Trophoblast cell (in vitro differentiated cells and primary cell): ENCODE data around the gene RSAD1.
A peak's percentile ranks its signal among the peaks of the same experiment; 100 is the strongest.

ENCODE experiments used
- DNase-seq, 2 donors: peaks; one replicate each; pipeline ENCODE4 v3.0.0-alpha.2; 2016
- H2AFZ ChIP-seq: 2 replicates; pipeline ENCODE4 v1.6.1; 2013; ENCODE audit warnings: low read length, moderate library complexity, mild to moderate bottlenecking; ENCODE audit not compliant: insufficient read depth, poor library complexity
- H2AK5ac ChIP-seq: 2 replicates; pipeline ENCODE4 v1.6.1; 2013; ENCODE audit warnings: mild to moderate bottlenecking, low read length
- H2BK120ac ChIP-seq: 2 replicates; pipeline ENCODE4 v1.6.1; 2013; ENCODE audit warnings: low read length, mild to moderate bottlenecking, moderate library complexity; ENCODE audit not compliant: insufficient read depth, poor library complexity
- H2BK12ac ChIP-seq: 2 replicates; pipeline ENCODE4 v1.6.1; 2013; ENCODE audit warnings: mild to moderate bottlenecking, low read length, moderate library complexity
- H2BK5ac ChIP-seq: 2 replicates; pipeline ENCODE4 v1.6.1; 2013; ENCODE audit warnings: low read length, low read depth, moderate library complexity, mild to moderate bottlenecking; ENCODE audit not compliant: poor library complexity
- H3K14ac ChIP-seq: 2 replicates; pipeline ENCODE4 v1.6.1; 2013; ENCODE audit warnings: mild to moderate bottlenecking, low read length
- H3K18ac ChIP-seq: 2 replicates; pipeline ENCODE4 v1.6.1; 2013; ENCODE audit warnings: mild to moderate bottlenecking, low read length
- H3K23ac ChIP-seq: 2 replicates; pipeline ENCODE4 v1.6.1; 2013; ENCODE audit warnings: low read length
- H3K27ac ChIP-seq: 2 replicates; pipeline ENCODE4 v1.5.1; 2013; ENCODE audit warnings: low read depth, mild to moderate bottlenecking, inconsistent platforms, low read length, moderate library complexity
- H3K27me3 ChIP-seq: 2 replicates; pipeline ENCODE4 v1.6.1; 2013; ENCODE audit warnings: inconsistent platforms, mild to moderate bottlenecking, low read length, moderate library complexity; ENCODE audit not compliant: insufficient read depth
- H3K36me3 ChIP-seq, 2 experiments: 1 replicate in 1 of 2; 2 replicates in 1 of 2; pipeline ENCODE4 v1.6.1; 2013; ENCODE audit warnings: low read length in 2 of 2, mild to moderate bottlenecking in 2 of 2, moderate library complexity in 1 of 2; ENCODE audit not compliant: insufficient read depth in 2 of 2, control insufficient read depth in 1 of 2
- H3K4ac ChIP-seq: 2 replicates; pipeline ENCODE4 v1.6.1; 2013; ENCODE audit warnings: low read depth, mild to moderate bottlenecking, low read length, moderate library complexity
- H3K4me1 ChIP-seq, 2 experiments: 1 replicate in 1 of 2; 2 replicates in 1 of 2; pipeline ENCODE4 v1.6.1; 2013; ENCODE audit warnings: low read length in 2 of 2, mild to moderate bottlenecking in 2 of 2, moderate library complexity in 1 of 2; ENCODE audit not compliant: insufficient read depth in 2 of 2, control insufficient read depth in 1 of 2
- H3K4me2 ChIP-seq: 2 replicates; pipeline ENCODE4 v1.6.1; 2013; ENCODE audit warnings: inconsistent platforms, mild to moderate bottlenecking, low read length, moderate library complexity
- H3K4me3 ChIP-seq: 2 replicates; pipeline ENCODE4 v1.5.1; 2013; ENCODE audit warnings: mild to moderate bottlenecking, low read depth, low read length, inconsistent platforms
- H3K79me1 ChIP-seq: one replicate; pipeline ENCODE4 v1.6.1; 2013; ENCODE audit warnings: low read length
- H3K79me2 ChIP-seq: 2 replicates; pipeline ENCODE4 v1.6.1; 2013; ENCODE audit warnings: low read length, mild to moderate bottlenecking; ENCODE audit not compliant: control insufficient read depth, insufficient read depth, poor library complexity
- H3K9ac ChIP-seq: 2 replicates; pipeline ENCODE4 v1.6.1; 2013; ENCODE audit warnings: mild to moderate bottlenecking, low read length
- H3K9me3 ChIP-seq: 2 replicates; pipeline ENCODE4 v1.6.1; 2013; ENCODE audit warnings: low read depth, mild to moderate bottlenecking, control low read depth, inconsistent platforms, low read length; ENCODE audit not compliant: insufficient read depth
- H4K12ac ChIP-seq: 2 replicates; pipeline ENCODE4 v1.6.1; 2013; ENCODE audit warnings: low read depth, mild to moderate bottlenecking, low read length, moderate library complexity
- H4K8ac ChIP-seq: 2 replicates; pipeline ENCODE4 v1.6.1; 2013; ENCODE audit warnings: low read depth, mild to moderate bottlenecking, low read length, moderate library complexity
- H4K91ac ChIP-seq: one replicate; pipeline ENCODE4 v1.6.1; 2013; ENCODE audit warnings: low read depth, mild to moderate bottlenecking, low read length, moderate library complexity
- WGBS: extraction: QIAGEN DNeasy Blood & Tissue Kit; methylation state at CpG from one replicate; pipeline ENCODE4 v1.1.7; 2013; ENCODE audit warnings: missing lambda C conversion rate; ENCODE audit not compliant: insufficient read length, insufficient coverage; ENCODE audit errors: extremely low coverage; 5-methylcytosine and 5-hydroxymethylcytosine counted together

RSAD1 gene

DNA sequence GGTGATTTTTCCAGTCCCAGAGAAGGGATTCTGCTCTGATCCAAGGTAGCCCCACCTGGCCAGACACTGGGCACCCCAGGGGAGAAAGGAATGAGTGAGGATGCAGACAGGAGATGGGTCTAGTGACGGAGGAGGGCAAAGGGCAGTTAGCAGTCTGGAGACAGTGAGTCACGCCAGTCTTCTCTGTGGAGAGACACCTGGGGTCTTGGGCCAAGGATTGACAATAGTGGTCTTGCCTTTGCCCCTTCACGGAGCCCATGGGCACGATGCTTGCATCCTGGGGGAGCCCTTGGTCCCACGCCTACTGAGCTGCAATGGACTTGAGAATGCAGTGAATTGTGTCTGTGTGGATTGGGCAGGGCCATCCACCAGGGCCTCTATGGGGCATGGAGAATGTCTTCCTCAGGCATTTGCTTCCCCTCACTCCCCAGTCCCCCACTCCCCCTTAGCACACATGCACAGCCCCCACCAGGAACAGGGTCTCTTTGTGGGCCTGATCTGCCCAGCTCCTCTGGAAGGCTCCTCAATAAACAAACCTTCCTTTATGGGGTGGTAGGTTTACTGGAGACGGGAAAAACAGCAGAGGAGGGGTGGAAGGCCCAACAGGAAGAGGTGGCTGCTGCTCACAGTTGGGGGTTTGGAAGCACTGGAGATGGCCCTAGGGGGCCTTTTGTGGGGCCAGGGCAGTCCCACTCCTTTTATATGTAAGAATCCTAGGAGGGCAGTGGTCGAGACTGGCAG lies 11.4 kb upstream of the RSAD1 start:
- no peak overlapping the region for H2BK12ac ChIP-seq
- H2BK120ac ChIP-seq, result no peak overlapping the region
- H3K14ac ChIP-seq, result no peak overlapping the region
- no peak overlapping the region for H3K4me3 ChIP-seq
- H3K18ac ChIP-seq, result no peak overlapping the region
- no peak overlapping the region for H4K91ac ChIP-seq
- no peak overlapping the region for H3K27ac ChIP-seq
- no peak overlapping the region for H2AFZ ChIP-seq
- H3K36me3 ChIP-seq, result peaks cover 40 to 43% of the 10 kb centered on the region in 2 experiments
- H3K79me1 ChIP-seq, result no peaks in the 10 kb centered on the region
- no peak overlapping the region for H4K12ac ChIP-seq
- no peak overlapping the region for H3K23ac ChIP-seq
- H3K9me3 ChIP-seq, result peaks cover 15% of the 10 kb centered on the region
- H3K27me3 ChIP-seq, result peaks cover 2% of the 10 kb centered on the region
- WGBS, result no CpG with 5 or more reads among the region's 7 CpGs
- H3K4ac ChIP-seq, result no peak overlapping the region
- H3K79me2 ChIP-seq, result no peaks in the 10 kb centered on the region
- no peak overlapping the region for H2BK5ac ChIP-seq
- no peak overlapping the region for H3K9ac ChIP-seq
- no peak overlapping the region for H3K4me2 ChIP-seq
- no peak for DNase-seq
- H4K8ac ChIP-seq, result no peak overlapping the region
- H3K4me1 ChIP-seq, result peaks cover 2 to 4% of the 10 kb centered on the region in 2 experiments
- no peak overlapping the region for H2AK5ac ChIP-seq

DNA sequence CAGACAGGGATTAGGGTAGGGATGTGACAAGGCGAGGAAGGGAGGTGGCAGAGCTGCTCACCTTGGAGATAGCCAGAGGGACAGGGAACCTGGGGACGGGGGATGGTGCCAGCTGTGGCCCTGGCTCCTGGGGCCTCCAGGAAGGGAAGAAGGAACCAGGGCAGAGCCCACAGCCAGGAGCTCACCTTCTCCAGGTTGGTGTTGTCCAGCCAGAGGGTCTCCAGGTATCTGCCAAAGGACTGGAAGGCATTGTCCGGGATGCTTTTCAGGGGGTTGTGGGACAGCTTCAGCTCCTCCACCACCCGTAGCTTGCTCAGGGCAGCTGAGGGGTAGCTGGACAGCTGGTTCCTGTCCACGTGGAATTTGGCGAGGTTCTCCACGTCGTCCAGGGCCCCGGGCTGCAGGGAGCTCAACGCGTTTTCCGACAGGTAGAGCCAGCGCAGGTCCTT lies 10.8 kb upstream of the RSAD1 start:
- H2AFZ ChIP-seq, result no peak overlapping the region
- no peak for DNase-seq
- H3K27ac ChIP-seq, result no peak overlapping the region
- no peak overlapping the region for H3K23ac ChIP-seq
- no peak overlapping the region for H3K14ac ChIP-seq
- no peak overlapping the region for H3K9ac ChIP-seq
- no peak overlapping the region for H2BK5ac ChIP-seq
- no peaks in the 10 kb centered on the region for H3K79me1 ChIP-seq
- H3K4me1 ChIP-seq, result peaks cover 2 to 4% of the 10 kb centered on the region in 2 experiments
- no peak overlapping the region for H3K4ac ChIP-seq
- no peak overlapping the region for H2BK120ac ChIP-seq
- H3K9me3 ChIP-seq, result peaks cover 15% of the 10 kb centered on the region
- no peak overlapping the region for H2AK5ac ChIP-seq
- no peak overlapping the region for H3K18ac ChIP-seq
- H3K36me3 ChIP-seq, result peaks cover 38 to 40% of the 10 kb centered on the region in 2 experiments
- peaks cover 2% of the 10 kb centered on the region for H3K27me3 ChIP-seq
- no peak overlapping the region for H3K4me2 ChIP-seq
- no peak overlapping the region for H4K12ac ChIP-seq
- H2BK12ac ChIP-seq, result no peak overlapping the region
- no peak overlapping the region for H4K91ac ChIP-seq
- H4K8ac ChIP-seq, result no peak overlapping the region
- no peak overlapping the region for H3K4me3 ChIP-seq
- no CpG with 5 or more reads among the region's 13 CpGs for WGBS
- H3K79me2 ChIP-seq, result no peaks in the 10 kb centered on the region

DNA sequence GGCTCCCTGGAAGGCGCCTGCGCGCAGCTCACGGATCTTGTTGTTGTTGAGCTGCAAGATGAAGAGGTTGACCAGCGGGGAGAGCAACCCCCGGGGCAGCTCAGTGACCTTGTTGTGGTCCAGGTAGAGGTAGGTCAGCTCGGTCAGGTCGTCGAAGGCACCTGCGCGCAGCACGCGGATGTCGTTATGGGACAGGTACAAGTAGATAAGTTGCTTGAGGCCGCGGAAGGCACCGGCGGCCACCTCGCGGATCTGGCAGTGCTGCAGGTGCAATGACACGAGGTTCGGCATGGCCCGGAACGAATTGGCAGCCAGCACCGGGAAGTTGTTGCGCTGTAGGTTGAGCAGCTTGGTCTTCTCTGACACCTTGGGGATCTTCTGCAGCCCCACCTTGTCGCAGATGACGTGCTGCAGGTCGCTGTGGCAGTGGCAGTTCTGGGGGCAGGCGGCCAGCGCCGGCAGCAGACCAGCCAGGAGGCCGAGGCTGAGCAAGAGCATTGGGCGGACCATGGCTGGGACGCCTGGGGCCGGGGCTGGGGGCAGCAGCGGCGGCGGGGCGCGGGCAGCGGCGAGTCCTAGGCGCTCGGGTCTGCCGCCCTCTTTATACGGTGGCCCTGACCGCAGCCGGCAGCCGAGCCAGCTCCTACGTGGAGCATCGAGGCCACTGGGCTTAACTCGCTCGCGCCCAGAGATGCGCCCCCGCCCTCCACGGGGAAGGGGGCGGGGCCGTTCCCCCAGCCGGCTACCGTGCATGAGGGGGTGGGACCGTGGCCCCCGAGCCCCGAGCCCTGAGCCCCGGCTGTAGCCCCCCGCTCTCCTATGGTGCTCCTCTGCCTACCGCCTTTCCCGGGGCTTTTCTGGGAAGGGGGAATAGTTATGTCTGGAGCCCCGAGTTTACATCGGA lies 10.1 kb upstream of the RSAD1 start, which contains the start of gene CHAD:
Gene CHAD, minus strand, starts transcription at position 577 of the 904 bp plus-strand sequence. Its CDS starts 67 bp downstream, at position 510.
- no peak within 1 kb of the TSS for H4K91ac ChIP-seq
- no peak within 1 kb of the TSS for H2AK5ac ChIP-seq
- H3K23ac ChIP-seq, result no peak within 1 kb of the TSS
- peaks cover 2 to 4% of the 10 kb centered on the region in 2 experiments for H3K4me1 ChIP-seq
- no peak within 1 kb of the TSS for H4K8ac ChIP-seq
- H3K4me3 ChIP-seq, result no peak within 1 kb of the TSS
- no peak within 1 kb of the TSS for H3K4ac ChIP-seq
- no peak within 1 kb of the TSS for H3K14ac ChIP-seq
- no peak within 1 kb of the TSS for H2BK12ac ChIP-seq
- H3K4me2 ChIP-seq, result peak within 1 kb of the TSS; percentile 45
- H2BK120ac ChIP-seq, result no peak within 1 kb of the TSS
- no peak within 1 kb of the TSS for H4K12ac ChIP-seq
- no peak within 1 kb of the TSS for H3K27ac ChIP-seq
- no peak within 1 kb of the TSS for H2BK5ac ChIP-seq
- H3K27me3 ChIP-seq, result peaks cover 2% of the 10 kb centered on the region
- no peak within 1 kb of the TSS for H3K18ac ChIP-seq
- no peak for DNase-seq
- no peak within 1 kb of the TSS for H2AFZ ChIP-seq
- no peaks in the 10 kb centered on the region for H3K79me1 ChIP-seq
- no peak within 1 kb of the TSS for H3K9ac ChIP-seq
- H3K79me2 ChIP-seq, result no peaks in the 10 kb centered on the region
- no CpG with 5 or more reads among the region's 71 CpGs for WGBS
- H3K9me3 ChIP-seq, result peaks cover 15% of the 10 kb centered on the region
- peaks cover 35 to 36% of the 10 kb centered on the region in 2 experiments for H3K36me3 ChIP-seq

DNA sequence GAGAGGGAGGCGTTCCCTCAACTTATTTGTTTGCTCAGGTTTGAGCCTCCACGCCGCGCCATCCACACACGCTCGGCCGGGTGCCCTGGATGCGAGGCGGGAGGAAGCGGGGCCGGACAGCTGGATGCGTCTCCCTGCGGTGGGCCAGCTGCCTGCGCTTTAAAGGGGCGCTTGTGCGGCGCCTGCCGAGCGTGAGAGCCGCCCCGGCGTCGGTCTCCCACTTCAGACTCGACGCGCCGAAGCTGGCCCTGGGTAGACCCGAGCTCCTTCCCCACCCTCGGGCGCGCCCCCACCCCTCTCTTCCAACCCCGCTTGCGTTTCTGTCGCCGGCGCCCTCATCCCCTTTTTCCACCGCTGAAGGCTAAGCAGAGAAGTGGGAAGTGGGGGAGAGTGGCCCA lies 9.5 kb upstream of the RSAD1 start:
- H2AFZ ChIP-seq, result no peak overlapping the region
- no peak overlapping the region for H3K27ac ChIP-seq
- H2AK5ac ChIP-seq, result no peak overlapping the region
- H4K91ac ChIP-seq, result no peak overlapping the region
- peaks cover 15% of the 10 kb centered on the region for H3K9me3 ChIP-seq
- no peak overlapping the region for H3K4me3 ChIP-seq
- H3K14ac ChIP-seq, result no peak overlapping the region
- no peak overlapping the region for H3K9ac ChIP-seq
- no peak for DNase-seq
- peaks cover 2 to 4% of the 10 kb centered on the region in 2 experiments for H3K4me1 ChIP-seq
- WGBS, result no CpG with 5 or more reads among the region's 37 CpGs
- H3K36me3 ChIP-seq, result peaks cover 37 to 40% of the 10 kb centered on the region in 2 experiments
- no peak overlapping the region for H3K4ac ChIP-seq
- peak overlapping the region; percentile 45 for H3K4me2 ChIP-seq
- no peak overlapping the region for H4K8ac ChIP-seq
- no peaks in the 10 kb centered on the region for H3K79me1 ChIP-seq
- no peak overlapping the region for H3K23ac ChIP-seq
- no peak overlapping the region for H2BK12ac ChIP-seq
- H3K18ac ChIP-seq, result no peak overlapping the region
- no peaks in the 10 kb centered on the region for H3K79me2 ChIP-seq
- H4K12ac ChIP-seq, result no peak overlapping the region
- no peak overlapping the region for H2BK120ac ChIP-seq
- no peak overlapping the region for H2BK5ac ChIP-seq
- peaks cover 2% of the 10 kb centered on the region for H3K27me3 ChIP-seq
